Measurements from ENCODE around the gene IGFLR1.

Gene IGFLR1

DNA sequence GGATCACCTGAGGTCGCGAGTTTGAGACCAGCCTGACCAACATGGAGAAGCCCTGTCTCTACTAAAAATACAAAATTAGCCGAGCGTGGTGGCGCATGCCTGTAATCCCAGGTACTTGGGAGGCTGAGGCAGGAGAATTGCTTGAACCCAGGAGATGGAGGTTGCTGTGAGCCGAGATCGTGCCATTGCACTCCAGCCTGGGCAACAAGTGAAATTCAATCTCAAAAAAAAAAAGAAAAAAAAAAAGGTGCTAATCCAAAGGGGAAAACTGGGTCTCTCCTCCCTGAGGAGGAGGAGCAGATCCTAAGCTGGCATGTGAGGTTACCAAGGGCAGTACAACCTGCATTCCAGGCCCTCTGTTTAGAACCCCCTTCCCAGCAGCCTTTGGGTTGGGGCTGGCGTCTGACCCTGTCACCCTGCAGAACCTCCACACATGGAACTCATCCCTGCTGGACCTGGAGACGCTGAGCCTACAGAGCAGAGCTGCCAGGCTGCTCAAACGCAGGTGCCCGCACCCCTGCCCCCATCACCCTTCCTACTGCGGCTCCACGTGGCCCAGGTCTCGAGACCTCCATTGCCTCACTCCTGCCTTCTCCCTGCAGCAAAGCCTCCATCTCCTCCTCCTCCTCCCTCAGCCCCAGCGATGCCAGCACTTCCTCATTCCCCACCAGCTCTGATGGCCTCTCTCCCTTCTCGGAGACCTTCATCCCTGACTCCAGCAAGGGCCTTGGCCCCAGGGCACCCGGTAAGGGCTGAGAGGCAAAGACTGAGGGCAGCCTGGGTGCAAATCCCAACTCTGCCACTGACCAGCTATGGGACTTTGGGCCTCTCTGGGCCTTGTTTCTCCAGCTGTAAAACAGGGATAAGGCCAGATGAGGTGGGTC, 22.4 kb upstream of the IGFLR1 start:
- POLR2A ChIA-PET = interaction anchor here (1.3 kb wide), 1 partner anchor 16 kb away, joined by 3 read pairs; the partner anchor contains the start of gene LIN37
- DNase-seq (ENCODE audit: low read depth, low spot score) = no peak
- no peak overlapping the region for H3K4me3 ChIP-seq (ENCODE audit: low read depth, low read length)
- CTCF ChIA-PET = no interaction called here
- TF ChIP-seq, protein P1, sequence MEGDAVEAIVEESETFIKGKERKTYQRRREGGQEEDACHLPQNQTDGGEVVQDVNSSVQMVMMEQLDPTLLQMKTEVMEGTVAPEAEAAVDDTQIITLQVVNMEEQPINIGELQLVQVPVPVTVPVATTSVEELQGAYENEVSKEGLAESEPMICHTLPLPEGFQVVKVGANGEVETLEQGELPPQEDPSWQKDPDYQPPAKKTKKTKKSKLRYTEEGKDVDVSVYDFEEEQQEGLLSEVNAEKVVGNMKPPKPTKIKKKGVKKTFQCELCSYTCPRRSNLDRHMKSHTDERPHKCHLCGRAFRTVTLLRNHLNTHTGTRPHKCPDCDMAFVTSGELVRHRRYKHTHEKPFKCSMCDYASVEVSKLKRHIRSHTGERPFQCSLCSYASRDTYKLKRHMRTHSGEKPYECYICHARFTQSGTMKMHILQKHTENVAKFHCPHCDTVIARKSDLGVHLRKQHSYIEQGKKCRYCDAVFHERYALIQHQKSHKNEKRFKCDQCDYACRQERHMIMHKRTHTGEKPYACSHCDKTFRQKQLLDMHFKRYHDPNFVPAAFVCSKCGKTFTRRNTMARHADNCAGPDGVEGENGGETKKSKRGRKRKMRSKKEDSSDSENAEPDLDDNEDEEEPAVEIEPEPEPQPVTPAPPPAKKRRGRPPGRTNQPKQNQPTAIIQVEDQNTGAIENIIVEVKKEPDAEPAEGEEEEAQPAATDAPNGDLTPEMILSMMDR (IDR thresholded peaks at IDR 0.05; ENCODE audit: insufficient read depth, low read length, missing control alignments) = no peak

DNA sequence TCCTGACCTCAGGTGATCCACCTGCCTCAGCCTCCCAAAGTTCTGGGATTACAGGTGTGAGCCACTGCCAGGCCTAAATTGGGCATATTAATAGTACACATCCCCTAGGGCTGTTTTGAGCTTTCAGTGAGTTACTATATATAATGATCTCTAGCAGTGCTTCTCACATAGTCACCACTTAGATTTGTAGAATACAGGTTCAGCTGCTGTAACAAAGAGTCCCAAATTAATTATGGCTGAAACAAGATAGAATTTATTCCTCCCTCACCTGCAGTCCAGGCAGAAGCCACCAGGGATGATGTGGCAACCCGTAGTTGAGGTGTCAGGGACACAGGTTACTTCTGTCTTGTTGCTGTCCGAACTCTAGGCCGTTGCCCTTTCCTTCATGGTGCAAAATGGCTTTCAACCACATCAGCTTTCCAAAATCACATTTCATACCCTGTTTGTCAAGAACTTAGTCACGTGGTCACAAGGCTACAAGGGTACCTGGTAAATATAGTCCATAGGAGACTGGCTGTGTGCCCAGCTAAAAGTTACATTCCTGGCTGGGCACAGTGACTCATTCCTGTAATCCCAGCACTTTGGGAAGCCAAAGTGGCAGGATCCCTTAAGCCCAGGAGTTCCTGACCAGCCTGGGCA, 18.6 kb upstream of the IGFLR1 start:
- POLR2A ChIA-PET = no interaction called here
- no peak for DNase-seq (ENCODE audit: low read depth, low spot score)
- CTCF ChIA-PET = no interaction called here
- no peak overlapping the region for H3K4me3 ChIP-seq (ENCODE audit: low read depth, low read length)
- TF ChIP-seq, protein P1 (IDR thresholded peaks at IDR 0.05; ENCODE audit: insufficient read depth, low read length, missing control alignments) = no peak

GRCh38 chr19:35759697-35760096, 17.4 kb upstream of the IGFLR1 start:
- CTCF ChIA-PET = no interaction called here
- H3K4me3 ChIP-seq (ENCODE audit: low read depth, low read length) = no peak overlapping the region
- POLR2A ChIA-PET = no interaction called here
- DNase-seq (ENCODE audit: low read depth, low spot score) = no peak
- TF ChIP-seq, protein P1 (IDR thresholded peaks at IDR 0.05; ENCODE audit: insufficient read depth, low read length, missing control alignments) = no peak

DNA sequence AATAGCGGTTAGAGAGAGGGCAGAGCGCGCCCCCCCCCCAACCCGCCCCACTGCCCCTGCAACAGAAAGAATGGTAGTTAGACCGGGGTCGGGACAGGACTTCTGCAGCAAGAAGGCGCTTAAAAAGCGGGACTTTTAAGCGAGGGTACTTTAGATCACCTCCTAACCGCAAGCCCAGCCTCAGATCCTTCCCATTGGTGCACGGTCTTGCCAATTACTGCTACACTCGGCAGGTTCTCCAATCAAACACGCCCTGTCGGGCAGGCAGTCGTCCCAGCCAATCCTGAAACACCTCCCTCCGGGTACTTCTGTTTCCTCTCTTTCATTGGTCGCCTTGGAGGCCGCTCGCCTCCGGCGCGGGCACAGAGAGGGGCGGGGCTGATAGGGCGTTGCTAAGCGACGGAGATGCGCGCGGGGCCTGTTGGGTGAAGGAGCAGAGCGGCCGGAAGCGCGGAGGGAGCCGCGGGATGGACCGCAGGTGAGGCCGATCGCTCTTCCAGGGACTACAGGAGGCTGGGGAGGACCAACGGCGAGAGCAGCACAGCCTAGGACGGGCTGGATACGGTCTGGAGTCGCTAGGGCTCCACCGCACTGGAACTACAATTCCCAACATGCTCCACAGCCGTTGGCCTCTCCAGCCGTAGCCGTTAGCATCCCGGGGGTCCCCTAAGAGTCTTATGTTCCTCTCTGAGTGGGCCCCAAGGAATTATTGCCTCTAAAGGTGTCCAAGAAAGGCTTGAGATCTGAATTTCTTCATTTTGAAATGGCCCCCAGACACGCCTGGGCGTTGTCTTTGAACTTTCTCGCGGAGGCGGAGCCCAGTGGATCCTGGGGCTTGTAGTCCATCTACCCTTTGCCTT, 15.7 kb upstream of the IGFLR1 start, which contains the start of gene PROSER3:
TSS of gene PROSER3 (plus strand) at position 428 of the 860 bp plus-strand sequence. CDS start at position 468, 40 bp downstream.
- ChIA-PET CTCF (interaction anchor here (1.0 kb wide), 1 partner anchor 12 kb away, joined by 4 read pairs; the partner anchor contains the start of genes PSENEN and U2AF1L4), POLR2A (interaction anchor here (1.8 to 2.0 kb wide), 2 partner anchors 10 to 13 kb away, joined by 7 to 14 read pairs; partner anchors contain the start of genes LIN37, PSENEN and U2AF1L4)
- peak; percentile 98 for DNase-seq (ENCODE audit: low read depth, low spot score)
- peak within 1 kb of the TSS; percentile 96 for H3K4me3 ChIP-seq (ENCODE audit: low read depth, low read length)
- TF ChIP-seq, protein P1 (IDR thresholded peaks at IDR 0.05; ENCODE audit: insufficient read depth, low read length, missing control alignments) = no peak

- DNase-seq (ENCODE audit: low read depth, low spot score) = peak; percentile 67
- peak overlapping the region; percentile 65 for H3K4me3 ChIP-seq (ENCODE audit: low read depth, low read length)
- TF ChIP-seq, protein P1 (IDR thresholded peaks at IDR 0.05; ENCODE audit: insufficient read depth, low read length, missing control alignments) = no peak
- POLR2A ChIA-PET = interaction anchor here (1.4 to 2.0 kb wide), 3 partner anchors 9 to 17 kb away, joined by 6 to 14 read pairs (median 7); partner anchors contain the start of genes LIN37, PSENEN and U2AF1L4
- CTCF ChIA-PET = interaction anchor here (1.0 to 1.4 kb wide), 2 partner anchors 11 to 175 kb away, joined by 4 read pairs; partner anchors contain the start of genes PSENEN and U2AF1L4
These were observed 15.0 kb upstream of the IGFLR1 start for GRCh38 chr19:35757231-35757748.
